OCI-LY7 (cell line): ENCODE results near the gene LBX2. TPM values are rescaled to one million over a fixed set of nuclear protein-coding genes. Genes with fewer than 3 reads are reported as not detected.

ENCODE experiments used
- BruUV-seq: library from RNA; stranded (reverse); fragments of 400-500 nt; replicated peaks from 2 replicates; lab custom pipeline; 2021; lab: Mats Ljungman, UMichigan
- CTCF ChIA-PET: fragments of 300-600 bp; sonication (Branson Sonifier 250); formaldehyde crosslinking; loops from one replicate; lab custom pipeline; 2022; ENCODE audit warnings: antibody characterized with exemption; ENCODE audit not compliant: unreplicated experiment; lab: Charles Lee
- POLR2A ChIA-PET: fragments of 300-600 bp; sonication (Branson Sonifier 250); formaldehyde crosslinking; loops from one replicate; lab custom pipeline; 2022; ENCODE audit warnings: antibody characterized with exemption; lab: Charles Lee
- DNase-seq: peaks from one replicate; pipeline ENCODE4 v3.0.0-alpha.2; 2015; ENCODE audit warnings: low spot score
- H2AFZ ChIP-seq: fragments of 200-600 bp; sonication (generic), shearing (Covaris generic); 2 replicates; pipeline ENCODE4 v1.6.1; 2014; ENCODE audit warnings: mild to moderate bottlenecking, antibody characterized with exemption, low read length, moderate library complexity
- H3K27ac ChIP-seq: fragments of 200-600 bp; sonication (generic); 2 replicates; pipeline ENCODE4 v1.5.1; 2014; ENCODE audit warnings: mixed run types, low read depth, mild to moderate bottlenecking, moderate library complexity, low read length, inconsistent platforms; ENCODE audit not compliant: poor library complexity, severe bottlenecking
- H3K36me3 ChIP-seq: fragments of 200-600 bp; sonication (generic); 2 replicates; pipeline ENCODE4 v1.6.1; 2014; ENCODE audit warnings: mild to moderate bottlenecking, antibody characterized with exemption, low read length, moderate library complexity, mixed read lengths; ENCODE audit not compliant: insufficient read depth
- H3K4me1 ChIP-seq: fragments of 200-600 bp; sonication (generic); 2 replicates; pipeline ENCODE4 v1.5.1; 2014; ENCODE audit warnings: mild to moderate bottlenecking, low read length; ENCODE audit not compliant: insufficient read depth, poor library complexity, severe bottlenecking
- H3K4me2 ChIP-seq: fragments of 200-600 bp; sonication (generic); 2 replicates; pipeline ENCODE4 v1.6.1; 2014; ENCODE audit warnings: mild to moderate bottlenecking, low read length
- H3K4me3 ChIP-seq: fragments of 200-600 bp; sonication (generic); 2 replicates; pipeline ENCODE4 v1.5.1; 2014; ENCODE audit warnings: mild to moderate bottlenecking, low read depth, low read length; ENCODE audit not compliant: poor library complexity, severe bottlenecking
- H3K79me2 ChIP-seq: fragments of 200-600 bp; sonication (generic); 2 replicates; pipeline ENCODE4 v1.6.1; 2016; ENCODE audit warnings: low read depth, mild to moderate bottlenecking, low read length, moderate library complexity, mixed read lengths; ENCODE audit not compliant: insufficient read depth
- H3K9me2 ChIP-seq: fragments of 200-600 bp; sonication (generic); 2 replicates; pipeline ENCODE4 v1.6.1; 2016; ENCODE audit warnings: mild to moderate bottlenecking, low read length, mixed read lengths; ENCODE audit not compliant: insufficient read depth
- H3K9me3 ChIP-seq: fragments of 200-600 bp; sonication (generic); 2 replicates; pipeline ENCODE4 v1.6.1; 2014; ENCODE audit warnings: mild to moderate bottlenecking, mixed run types, low read length, mixed read lengths
- H4K20me1 ChIP-seq: fragments of 200-600 bp; sonication (generic); 2 replicates; pipeline ENCODE4 v1.6.1; 2014; ENCODE audit warnings: mild to moderate bottlenecking, antibody characterized with exemption, low read length, moderate library complexity, mixed read lengths; ENCODE audit not compliant: insufficient read depth
- EZH2phosphoT487 ChIP-seq: fragments of 200-600 bp; sonication (generic); IDR thresholded peaks from 2 replicates; pipeline ENCODE4 v1.6.1; 2018; ENCODE audit warnings: low read depth, borderline replicate concordance, mild to moderate bottlenecking, mixed run types, antibody characterized with exemption, low read length, moderate library complexity, mixed read lengths
- intact Hi-C: fragments of 100-400 bp; cut with micrococcal nuclease; formaldehyde crosslinking; loops from one replicate; pipeline ENCODE4 v1.10.0; 2022; ENCODE audit not compliant: unreplicated experiment
- total RNA-seq, 2 experiments: library from RNA; depleted of rRNA in 1 of 2; stranded (reverse); fragments of >200 nt in 1 of 2; shearing (Covaris generic) in 1 of 2; gene quantifications; 2 replicates each; pipeline ENCODE4 v1.2.3, GENCODE V29; 2014 to 2022
- TF ChIP-seq, protein P1 (sequence below): fragments of 200-600 bp; sonication (generic); conservative IDR thresholded peaks from 2 replicates; pipeline ENCODE4 v1.5.1; 2014; ENCODE audit warnings: mild to moderate bottlenecking, antibody characterized with exemption, low read length, moderate library complexity, mixed read lengths

The LBX2 gene
- total RNA-seq, 2 experiments from 2014 or later, result not detected

DNA sequence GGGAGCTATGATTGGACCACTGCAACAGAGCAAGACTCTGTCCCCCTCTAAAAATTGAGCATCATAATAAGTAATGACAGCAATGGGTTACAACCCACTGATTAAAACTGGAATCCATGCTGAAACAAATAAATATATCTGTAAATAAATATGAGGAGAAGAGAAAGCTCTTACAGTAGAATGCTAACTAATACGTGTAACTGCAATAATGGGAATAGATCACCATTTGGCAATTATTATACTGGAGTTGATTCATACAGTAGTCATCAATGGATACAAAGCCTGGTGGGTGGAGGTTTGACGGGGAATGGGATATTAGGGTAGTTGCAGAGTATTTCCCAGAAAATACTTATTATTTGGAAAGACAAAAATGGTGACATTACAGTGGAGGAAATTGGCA lies 50.6 kb downstream of the LBX2 start:
- Histone ChIP-seq H3K79me2 (no peaks in the 10 kb centered on the region), H2AFZ (no peak overlapping the region), H3K4me2 (no peak overlapping the region), H3K4me3 (no peak overlapping the region), H3K4me1 (peaks cover 29% of the 10 kb centered on the region), H4K20me1 (no peaks in the 10 kb centered on the region), H3K27ac (no peak overlapping the region), H3K9me3 (no peaks in the 10 kb centered on the region), H3K9me2 (no peaks in the 10 kb centered on the region), H3K36me3 (no peaks in the 10 kb centered on the region)
- no peak for TF ChIP-seq EZH2phosphoT487
- TF ChIP-seq, protein P1, sequence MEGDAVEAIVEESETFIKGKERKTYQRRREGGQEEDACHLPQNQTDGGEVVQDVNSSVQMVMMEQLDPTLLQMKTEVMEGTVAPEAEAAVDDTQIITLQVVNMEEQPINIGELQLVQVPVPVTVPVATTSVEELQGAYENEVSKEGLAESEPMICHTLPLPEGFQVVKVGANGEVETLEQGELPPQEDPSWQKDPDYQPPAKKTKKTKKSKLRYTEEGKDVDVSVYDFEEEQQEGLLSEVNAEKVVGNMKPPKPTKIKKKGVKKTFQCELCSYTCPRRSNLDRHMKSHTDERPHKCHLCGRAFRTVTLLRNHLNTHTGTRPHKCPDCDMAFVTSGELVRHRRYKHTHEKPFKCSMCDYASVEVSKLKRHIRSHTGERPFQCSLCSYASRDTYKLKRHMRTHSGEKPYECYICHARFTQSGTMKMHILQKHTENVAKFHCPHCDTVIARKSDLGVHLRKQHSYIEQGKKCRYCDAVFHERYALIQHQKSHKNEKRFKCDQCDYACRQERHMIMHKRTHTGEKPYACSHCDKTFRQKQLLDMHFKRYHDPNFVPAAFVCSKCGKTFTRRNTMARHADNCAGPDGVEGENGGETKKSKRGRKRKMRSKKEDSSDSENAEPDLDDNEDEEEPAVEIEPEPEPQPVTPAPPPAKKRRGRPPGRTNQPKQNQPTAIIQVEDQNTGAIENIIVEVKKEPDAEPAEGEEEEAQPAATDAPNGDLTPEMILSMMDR, result no peak
- ChIA-PET POLR2A (interaction anchor here (0.7 kb wide), 1 partner anchor 15 kb away, joined by 3 read pairs; no protein-coding TSS in a partner anchor), CTCF (no interaction called here)
- intact Hi-C loops, result no loop called here
- DNase-seq, result no peak
- BruUV-seq, result no TSS peak

Other genes with a start within 250 kb of the LBX2 start
- gene SLC4A5, start 156.2 kb downstream of the LBX2 start, total RNA-seq (2014; rRNA removed; shearing (Covaris generic)), result 1.1 and 1.2 TPM in 2 replicates
- 3.4 and 7.0 TPM in 2 replicates for gene SLC4A5, start 156.2 kb downstream of the LBX2 start, total RNA-seq (2022)
- gene DCTN1, start 119.3 kb downstream of the LBX2 start, total RNA-seq (2014; rRNA removed; shearing (Covaris generic)), result 45.5 and 50.3 TPM in 2 replicates
- 100 and 105 TPM in 2 replicates for gene DCTN1, start 119.3 kb downstream of the LBX2 start, total RNA-seq (2022)
- gene C2orf81, start 78.0 kb downstream of the LBX2 start, total RNA-seq (2014; rRNA removed; shearing (Covaris generic)), result 3.2 and 5.5 TPM in 2 replicates
- 20.7 and 22.5 TPM in 2 replicates for gene C2orf81, start 78.0 kb downstream of the LBX2 start, total RNA-seq (2022)
- gene WDR54, start 77.9 kb downstream of the LBX2 start, total RNA-seq (2014; rRNA removed; shearing (Covaris generic)), result 55.5 and 64.7 TPM in 2 replicates
- 82.5 and 89.5 TPM in 2 replicates for gene WDR54, start 77.9 kb downstream of the LBX2 start, total RNA-seq (2022)
- 1.3 and 2.3 TPM in 2 replicates for gene RTKN, start 57.7 kb downstream of the LBX2 start, total RNA-seq (2014; rRNA removed; shearing (Covaris generic))
- 5.4 and 7.7 TPM in 2 replicates for gene RTKN, start 57.7 kb downstream of the LBX2 start, total RNA-seq (2022)
- 29.2 and 38.7 TPM in 2 replicates for gene INO80B, start 44.5 kb downstream of the LBX2 start, total RNA-seq (2014; rRNA removed; shearing (Covaris generic))
- 43.1 and 44.5 TPM in 2 replicates for gene INO80B, start 44.5 kb downstream of the LBX2 start, total RNA-seq (2022)
- gene WBP1, start 41.2 kb downstream of the LBX2 start, total RNA-seq (2014; rRNA removed; shearing (Covaris generic)), result 70.7 and 70.8 TPM in 2 replicates
- 68.8 and 83.8 TPM in 2 replicates for gene WBP1, start 41.2 kb downstream of the LBX2 start, total RNA-seq (2022)
- 46.9 and 51.3 TPM in 2 replicates for gene MOGS, start 34.2 kb downstream of the LBX2 start, total RNA-seq (2014; rRNA removed; shearing (Covaris generic))
- gene MOGS, start 34.2 kb downstream of the LBX2 start, total RNA-seq (2022), result 50.1 and 52.7 TPM in 2 replicates
- gene MRPL53, start 26.9 kb downstream of the LBX2 start, total RNA-seq (2014; rRNA removed; shearing (Covaris generic)), result 46.1 and 85.7 TPM in 2 replicates
- gene MRPL53, start 26.9 kb downstream of the LBX2 start, total RNA-seq (2022), result 90.0 and 102 TPM in 2 replicates
- gene CCDC142, start 16.6 kb downstream of the LBX2 start, total RNA-seq (2014; rRNA removed; shearing (Covaris generic)), result 52.3 and 53.0 TPM in 2 replicates
- 42.5 and 52.0 TPM in 2 replicates for gene CCDC142, start 16.6 kb downstream of the LBX2 start, total RNA-seq (2022)
- 34.6 and 49.5 TPM in 2 replicates for gene TTC31, start 16.5 kb downstream of the LBX2 start, total RNA-seq (2014; rRNA removed; shearing (Covaris generic))
- 31.5 and 37.4 TPM in 2 replicates for gene TTC31, start 16.5 kb downstream of the LBX2 start, total RNA-seq (2022)
- 9.9 and 16.7 TPM in 2 replicates for gene PCGF1, start 8.1 kb upstream of the LBX2 start, total RNA-seq (2014; rRNA removed; shearing (Covaris generic))
- gene PCGF1, start 8.1 kb upstream of the LBX2 start, total RNA-seq (2022), result 15.9 and 21.5 TPM in 2 replicates
- gene TLX2, start 14.8 kb upstream of the LBX2 start, total RNA-seq (2014; rRNA removed; shearing (Covaris generic)), result not detected in 2 replicates
- gene TLX2, start 14.8 kb upstream of the LBX2 start, total RNA-seq (2022), result not detected in 2 replicates
- gene DQX1, start 26.6 kb upstream of the LBX2 start, total RNA-seq (2014; rRNA removed; shearing (Covaris generic)), result 0.32 and 0.54 TPM in 2 replicates
- gene DQX1, start 26.6 kb upstream of the LBX2 start, total RNA-seq (2022), result 0.76 and 1.8 TPM in 2 replicates
- gene AUP1, start 30.1 kb upstream of the LBX2 start, total RNA-seq (2014; rRNA removed; shearing (Covaris generic)), result 163 and 188 TPM in 2 replicates
- 121 and 122 TPM in 2 replicates for gene AUP1, start 30.1 kb upstream of the LBX2 start, total RNA-seq (2022)
- 54.8 and 60.4 TPM in 2 replicates for gene HTRA2, start 30.3 kb upstream of the LBX2 start, total RNA-seq (2014; rRNA removed; shearing (Covaris generic))
- gene HTRA2, start 30.3 kb upstream of the LBX2 start, total RNA-seq (2022), result 50.7 and 59.4 TPM in 2 replicates
- 0.72 and 0.98 TPM in 2 replicates for gene LOXL3, start 54.3 kb upstream of the LBX2 start, total RNA-seq (2014; rRNA removed; shearing (Covaris generic))
- 0.21 and 0.79 TPM in 2 replicates for gene LOXL3, start 54.3 kb upstream of the LBX2 start, total RNA-seq (2022)
- gene DOK1, start 55.1 kb upstream of the LBX2 start, total RNA-seq (2014; rRNA removed; shearing (Covaris generic)), result 13.4 and 19.3 TPM in 2 replicates
- 9.5 and 9.7 TPM in 2 replicates for gene DOK1, start 55.1 kb upstream of the LBX2 start, total RNA-seq (2022)
- gene M1AP, start 148.7 kb upstream of the LBX2 start, total RNA-seq (2014; rRNA removed; shearing (Covaris generic)), result not detected in 2 replicates
- not detected in 2 replicates for gene M1AP, start 148.7 kb upstream of the LBX2 start, total RNA-seq (2022)
- gene SEMA4F, start 154.6 kb upstream of the LBX2 start, total RNA-seq (2014; rRNA removed; shearing (Covaris generic)), result 2.3 and 3.4 TPM in 2 replicates
- 3.3 and 4.3 TPM in 2 replicates for gene SEMA4F, start 154.6 kb upstream of the LBX2 start, total RNA-seq (2022)